Large intestine (tissue), 3 donors: ENCODE results near the gene SLC2A11. TPM values are rescaled to one million over a fixed set of nuclear protein-coding genes. Genes with fewer than 3 reads are reported as not detected.
"Not testable (repeated sequence)": the region's sequence is repeated elsewhere in the genome, so short reads cannot be mapped to it uniquely, and the experiment has no call there.

Experiments used
- DNase-seq, 2 donors: peaks; one replicate each; pipeline versions ENCODE4 v3.0.0 to v3.0.0-alpha.2; 2013
- H3K27ac ChIP-seq: one replicate; pipeline ENCODE4 v1.5.1; 2013; ENCODE audit warnings: low read length
- H3K27me3 ChIP-seq: 2 replicates; pipeline ENCODE4 v1.6.1; 2013; ENCODE audit warnings: low read length; ENCODE audit not compliant: control insufficient read depth, insufficient read depth
- H3K36me3 ChIP-seq: 2 replicates; pipeline ENCODE4 v1.6.1; 2013; ENCODE audit warnings: low read length; ENCODE audit not compliant: control insufficient read depth, insufficient read depth
- H3K4me1 ChIP-seq: one replicate; pipeline ENCODE4 v1.6.1; 2013; ENCODE audit warnings: low read length; ENCODE audit not compliant: control insufficient read depth, insufficient read depth
- H3K4me3 ChIP-seq: one replicate; pipeline ENCODE4 v1.5.1; 2013; ENCODE audit warnings: low read length
- H3K9me3 ChIP-seq: one replicate; pipeline ENCODE4 v1.6.1; 2013; ENCODE audit warnings: mild to moderate bottlenecking, low read depth, low read length, moderate library complexity; ENCODE audit not compliant: control insufficient read depth
- WGBS: methylation state at CpG from one replicate; pipeline ENCODE4 v1.1.5; 2013; ENCODE audit warnings: low lambda C conversion rate; ENCODE audit not compliant: insufficient coverage; 5-methylcytosine and 5-hydroxymethylcytosine counted together
- polyA plus RNA-seq: library from polyadenylated mRNA; unstranded; fragments of 120-200 nt; gene quantifications from one replicate; pipeline ENCODE4 v1.2.1, GENCODE V29; 2013

SLC2A11 gene
- polyA plus RNA-seq, 1 donor, result 19.3 TPM

GRCh38 chr22:23898006-23898974, 40.6 kb downstream of the SLC2A11 start:
- Histone ChIP-seq H3K9me3 (no peaks in the 10 kb centered on the region), H3K4me3 (no peak overlapping the region), H3K27me3 (no peaks in the 10 kb centered on the region), H3K36me3 (peaks cover 29% of the 10 kb centered on the region), H3K4me1 (peaks cover 32% of the 10 kb centered on the region), H3K27ac (peak overlapping the region; percentile 26)
- WGBS, result 80% methylated on average over 1 of the region's 8 CpGs
- no peak for DNase-seq

- no peaks in the 10 kb centered on the region for H3K9me3 ChIP-seq
- H3K27me3 ChIP-seq, result no peaks in the 10 kb centered on the region
- no peak overlapping the region for H3K27ac ChIP-seq
- no peak for DNase-seq
- H3K4me3 ChIP-seq, result no peak overlapping the region
- H3K4me1 ChIP-seq, result peaks cover 26% of the 10 kb centered on the region
- H3K36me3 ChIP-seq, result peaks cover 29% of the 10 kb centered on the region
- 90% methylated on average over 2 of the region's 6 CpGs for WGBS
These were observed 41.5 kb downstream of the SLC2A11 start for GRCh38 chr22:23899042-23899745.

- H3K27ac ChIP-seq, H3K9me3 ChIP-seq, H3K4me3 ChIP-seq, H3K27me3 ChIP-seq, DNase-seq: not testable (repeated sequence)
- WGBS, result no CpG with 5 or more reads among the region's 4 CpGs
- Histone ChIP-seq H3K36me3 (peaks cover 29% of the 10 kb centered on the region), H3K4me1 (peaks cover 29% of the 10 kb centered on the region)
These were observed 42.6 kb downstream of the SLC2A11 start for GRCh38 chr22:23900227-23900626.

- no peak for DNase-seq
- H3K36me3 ChIP-seq, result peaks cover 17% of the 10 kb centered on the region
- H3K4me3 ChIP-seq, result no peak overlapping the region
- H3K4me1 ChIP-seq, result peaks cover 23% of the 10 kb centered on the region
- H3K27me3 ChIP-seq, result no peaks in the 10 kb centered on the region
- 100% methylated on average over 2 of the region's 4 CpGs for WGBS
- no peak overlapping the region for H3K27ac ChIP-seq
- H3K9me3 ChIP-seq, result no peaks in the 10 kb centered on the region
These were observed 43.9 kb downstream of the SLC2A11 start for GRCh38 chr22:23901600-23901999.

- H3K27ac ChIP-seq, result no peak overlapping the region
- no peak overlapping the region for H3K4me3 ChIP-seq
- H3K27me3 ChIP-seq, result no peaks in the 10 kb centered on the region
- DNase-seq, result no peak
- peaks cover 16% of the 10 kb centered on the region for H3K4me1 ChIP-seq
- H3K9me3 ChIP-seq, result no peaks in the 10 kb centered on the region
- WGBS, result 93% methylated on average over 2 of the region's 8 CpGs
- no peaks in the 10 kb centered on the region for H3K36me3 ChIP-seq
These were observed 45.8 kb downstream of the SLC2A11 start for GRCh38 chr22:23903328-23903971.

GRCh38 chr22:23904573-23905254, 47.0 kb downstream of the SLC2A11 start:
- Histone ChIP-seq H3K27me3 (no peaks in the 10 kb centered on the region), H3K36me3 (no peaks in the 10 kb centered on the region), H3K9me3 (no peaks in the 10 kb centered on the region), H3K4me3 (no peak overlapping the region), H3K27ac (no peak overlapping the region), H3K4me1 (peaks cover 27% of the 10 kb centered on the region)
- no peak for DNase-seq
- 58% methylated on average over 2 of the region's 5 CpGs for WGBS

- Histone ChIP-seq H3K4me1 (peaks cover 32% of the 10 kb centered on the region), H3K4me3 (no peak overlapping the region), H3K36me3 (no peaks in the 10 kb centered on the region), H3K27me3 (no peaks in the 10 kb centered on the region), H3K9me3 (no peaks in the 10 kb centered on the region), H3K27ac (no peak overlapping the region)
- WGBS, result no CpG with 5 or more reads among the region's 4 CpGs
- DNase-seq, result no peak
These were observed 49.0 kb downstream of the SLC2A11 start for GRCh38 chr22:23906641-23907040.

GRCh38 chr22:23907423-23907822, 49.7 kb downstream of the SLC2A11 start:
- H3K27ac ChIP-seq, result not testable (repeated sequence)
- peaks cover 32% of the 10 kb centered on the region for H3K4me1 ChIP-seq
- no CpG with 5 or more reads among the region's 10 CpGs for WGBS

GRCh38 chr22:23908587-23909205, 51.0 kb downstream of the SLC2A11 start:
- H3K36me3 ChIP-seq, result no peaks in the 10 kb centered on the region
- peaks cover 39% of the 10 kb centered on the region for H3K4me1 ChIP-seq
- peak; percentile 72 to 95 for DNase-seq
- no peaks in the 10 kb centered on the region for H3K9me3 ChIP-seq
- H3K27ac ChIP-seq, result peak overlapping the region; percentile 73
- no peak overlapping the region for H3K4me3 ChIP-seq
- WGBS, result 56% methylated on average over 3 of the region's 11 CpGs
- no peaks in the 10 kb centered on the region for H3K27me3 ChIP-seq

More at GRCh38 chr22:23907423-23907822, 49.7 kb downstream of the SLC2A11 start:
- not testable (repeated sequence) for H3K36me3 ChIP-seq, H3K9me3 ChIP-seq, DNase-seq, H3K27me3 ChIP-seq, H3K4me3 ChIP-seq
